ENCODE results near the gene GNMT. TPM values are rescaled to one million over a fixed set of nuclear protein-coding genes. Genes with fewer than 3 reads are reported as not detected.

Gene GNMT
- total RNA-seq, 1 experiment from 2014 or later, result 0.30 TPM

DNA sequence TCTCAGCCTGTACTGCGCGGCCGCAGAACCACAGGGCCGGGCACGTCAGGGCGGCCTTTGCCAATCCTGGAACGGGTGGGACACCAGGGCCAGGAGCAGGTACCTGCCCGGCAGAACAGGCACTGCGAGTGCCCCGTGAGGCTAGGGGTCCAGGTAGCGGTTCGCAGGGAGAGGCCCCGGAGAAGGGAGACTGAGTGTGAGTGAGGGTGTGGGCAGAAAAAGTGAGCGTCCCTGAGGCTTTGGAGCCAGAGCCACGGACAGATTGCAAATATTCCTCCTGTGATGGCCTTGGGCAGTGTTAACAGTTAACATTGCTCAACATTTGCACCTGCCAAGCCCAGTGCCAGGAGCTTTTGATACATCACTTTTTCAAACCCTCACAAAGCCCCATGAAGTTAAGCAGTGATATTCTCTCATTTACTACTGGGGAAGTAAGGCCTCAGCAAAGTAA, 491 bp downstream of the GNMT start:
- Mint-ChIP-seq H3K9me3 (ENCODE audit: unreplicated experiment) (no peaks in the 10 kb centered on the region), H3K4me3 (ENCODE audit: unreplicated experiment) (peak overlapping the region; percentile 66), H3K36me3 (ENCODE audit: insufficient read depth, unreplicated experiment) (peaks cover 27% of the 10 kb centered on the region), H3K4me1 (ENCODE audit: insufficient read depth, unreplicated experiment) (peaks cover 7% of the 10 kb centered on the region), H3K27ac (ENCODE audit: low read depth, unreplicated experiment) (peak overlapping the region; percentile 19), H3K27me3 (ENCODE audit: insufficient read depth, unreplicated experiment) (no peaks in the 10 kb centered on the region)
- ChIA-PET POLR2A (interaction anchor here (1.1 to 3.4 kb wide), 7 partner anchors 9 to 184 kb away, joined by 3 to 25 read pairs (median 5); partner anchors contain the start of genes CNPY3, PEX6 and PPP2R5D), CTCF (no interaction called here)
- intact Hi-C loops (cut with micrococcal nuclease), result loop anchor here (5.0 kb wide), 1 partner anchor 34 kb away; the partner anchor contains the start of gene CNPY3
- DNase-seq (ENCODE audit: unreplicated experiment), result peak; percentile 58
- TF ChIP-seq, protein P1, sequence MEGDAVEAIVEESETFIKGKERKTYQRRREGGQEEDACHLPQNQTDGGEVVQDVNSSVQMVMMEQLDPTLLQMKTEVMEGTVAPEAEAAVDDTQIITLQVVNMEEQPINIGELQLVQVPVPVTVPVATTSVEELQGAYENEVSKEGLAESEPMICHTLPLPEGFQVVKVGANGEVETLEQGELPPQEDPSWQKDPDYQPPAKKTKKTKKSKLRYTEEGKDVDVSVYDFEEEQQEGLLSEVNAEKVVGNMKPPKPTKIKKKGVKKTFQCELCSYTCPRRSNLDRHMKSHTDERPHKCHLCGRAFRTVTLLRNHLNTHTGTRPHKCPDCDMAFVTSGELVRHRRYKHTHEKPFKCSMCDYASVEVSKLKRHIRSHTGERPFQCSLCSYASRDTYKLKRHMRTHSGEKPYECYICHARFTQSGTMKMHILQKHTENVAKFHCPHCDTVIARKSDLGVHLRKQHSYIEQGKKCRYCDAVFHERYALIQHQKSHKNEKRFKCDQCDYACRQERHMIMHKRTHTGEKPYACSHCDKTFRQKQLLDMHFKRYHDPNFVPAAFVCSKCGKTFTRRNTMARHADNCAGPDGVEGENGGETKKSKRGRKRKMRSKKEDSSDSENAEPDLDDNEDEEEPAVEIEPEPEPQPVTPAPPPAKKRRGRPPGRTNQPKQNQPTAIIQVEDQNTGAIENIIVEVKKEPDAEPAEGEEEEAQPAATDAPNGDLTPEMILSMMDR (IDR thresholded peaks at IDR 0.05; ENCODE audit: unreplicated experiment), result no peak
- no TSS peak for BruUV-seq (replicated peaks)

DNA sequence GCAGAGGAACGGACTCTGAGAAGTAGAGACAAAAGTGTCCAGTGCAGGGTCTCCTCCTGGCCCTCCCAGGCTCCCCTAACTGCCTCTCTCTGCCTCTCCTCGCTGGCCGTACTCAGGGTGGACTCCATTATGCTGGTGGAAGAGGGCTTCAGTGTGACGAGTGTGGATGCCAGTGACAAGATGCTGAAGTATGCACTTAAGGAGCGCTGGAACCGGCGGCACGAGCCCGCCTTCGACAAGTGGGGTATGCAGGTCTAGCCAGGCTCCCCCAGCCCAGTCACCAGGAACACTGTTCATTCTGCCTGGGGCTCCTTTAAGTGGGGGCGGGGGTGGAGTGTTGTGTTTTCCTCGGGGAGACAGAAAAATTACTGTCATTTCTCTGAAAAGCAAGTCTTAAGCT, 1.5 kb downstream of the GNMT start:
- H3K4me1 Mint-ChIP-seq (ENCODE audit: insufficient read depth, unreplicated experiment), result peaks cover 7% of the 10 kb centered on the region
- DNase-seq (ENCODE audit: unreplicated experiment), result no peak
- no peak overlapping the region for H3K27ac Mint-ChIP-seq (ENCODE audit: low read depth, unreplicated experiment)
- intact Hi-C loops (cut with micrococcal nuclease), result loop anchor here (5.0 kb wide), 1 partner anchor 35 kb away; the partner anchor contains the start of gene CNPY3
- no peaks in the 10 kb centered on the region for H3K27me3 Mint-ChIP-seq (ENCODE audit: insufficient read depth, unreplicated experiment)
- CTCF ChIA-PET, result interaction anchor here (0.6 kb wide), 1 partner anchor 1260 kb away, joined by 3 read pairs; no protein-coding TSS in a partner anchor
- no peak overlapping the region for H3K4me3 Mint-ChIP-seq (ENCODE audit: unreplicated experiment)
- BruUV-seq (replicated peaks), result no TSS peak
- H3K36me3 Mint-ChIP-seq (ENCODE audit: insufficient read depth, unreplicated experiment), result peaks cover 29% of the 10 kb centered on the region
- TF ChIP-seq, protein P1 (IDR thresholded peaks at IDR 0.05; ENCODE audit: unreplicated experiment), result no peak
- no peaks in the 10 kb centered on the region for H3K9me3 Mint-ChIP-seq (ENCODE audit: unreplicated experiment)
- POLR2A ChIA-PET, result interaction anchor here (2.8 to 3.4 kb wide), 2 partner anchors 10 to 17 kb away, joined by 5 to 25 read pairs; partner anchors contain the start of gene PEX6

DNA sequence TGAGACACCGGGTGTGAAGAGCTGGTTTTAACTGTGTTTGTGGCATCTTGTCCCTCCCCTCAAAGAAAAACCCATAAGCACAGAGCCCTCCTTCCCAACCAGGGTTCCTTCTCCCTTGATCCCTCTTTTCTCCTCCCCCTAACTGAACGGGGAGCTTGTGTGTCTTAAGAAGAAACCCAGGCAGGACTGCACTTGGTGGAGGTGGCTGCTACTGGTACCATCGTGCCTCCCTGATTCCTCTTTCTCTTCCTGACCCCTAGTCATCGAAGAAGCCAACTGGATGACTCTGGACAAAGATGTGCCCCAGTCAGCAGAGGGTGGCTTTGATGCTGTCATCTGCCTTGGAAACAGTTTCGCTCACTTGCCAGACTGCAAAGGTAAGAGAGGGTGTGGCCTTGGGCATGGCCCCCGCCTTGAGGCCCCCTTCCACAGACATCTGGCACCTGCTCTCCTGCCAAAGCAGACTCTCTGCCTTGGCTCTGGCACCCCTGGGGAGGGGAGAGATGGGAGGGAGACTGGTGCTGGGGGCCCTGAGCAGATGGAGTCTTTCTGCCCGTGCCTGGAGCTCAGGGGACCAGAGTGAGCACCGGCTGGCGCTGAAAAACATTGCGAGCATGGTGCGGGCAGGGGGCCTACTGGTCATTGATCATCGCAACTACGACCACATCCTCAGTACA, 2.1 kb downstream of the GNMT start:
- TF ChIP-seq, protein P1 (IDR thresholded peaks at IDR 0.05; ENCODE audit: unreplicated experiment), result no peak
- peaks cover 7% of the 10 kb centered on the region for H3K4me1 Mint-ChIP-seq (ENCODE audit: insufficient read depth, unreplicated experiment)
- no peak overlapping the region for H3K4me3 Mint-ChIP-seq (ENCODE audit: unreplicated experiment)
- H3K9me3 Mint-ChIP-seq (ENCODE audit: unreplicated experiment), result no peaks in the 10 kb centered on the region
- CTCF ChIA-PET, result interaction anchor here (0.6 kb wide), 2 partner anchors 25 to 81 kb away, joined by 3 to 5 read pairs; no protein-coding TSS in a partner anchor
- H3K27ac Mint-ChIP-seq (ENCODE audit: low read depth, unreplicated experiment), result no peak overlapping the region
- DNase-seq (ENCODE audit: unreplicated experiment), result no peak
- H3K36me3 Mint-ChIP-seq (ENCODE audit: insufficient read depth, unreplicated experiment), result peaks cover 29% of the 10 kb centered on the region
- no peaks in the 10 kb centered on the region for H3K27me3 Mint-ChIP-seq (ENCODE audit: insufficient read depth, unreplicated experiment)
- BruUV-seq (replicated peaks), result no TSS peak
- intact Hi-C loops (cut with micrococcal nuclease), result loop anchor here (5.0 kb wide), 1 partner anchor 35 kb away; the partner anchor contains the start of gene CNPY3
- POLR2A ChIA-PET, result interaction anchor here (2.8 to 3.4 kb wide), 2 partner anchors 10 to 16 kb away, joined by 5 to 25 read pairs; partner anchors contain the start of gene PEX6

DNA sequence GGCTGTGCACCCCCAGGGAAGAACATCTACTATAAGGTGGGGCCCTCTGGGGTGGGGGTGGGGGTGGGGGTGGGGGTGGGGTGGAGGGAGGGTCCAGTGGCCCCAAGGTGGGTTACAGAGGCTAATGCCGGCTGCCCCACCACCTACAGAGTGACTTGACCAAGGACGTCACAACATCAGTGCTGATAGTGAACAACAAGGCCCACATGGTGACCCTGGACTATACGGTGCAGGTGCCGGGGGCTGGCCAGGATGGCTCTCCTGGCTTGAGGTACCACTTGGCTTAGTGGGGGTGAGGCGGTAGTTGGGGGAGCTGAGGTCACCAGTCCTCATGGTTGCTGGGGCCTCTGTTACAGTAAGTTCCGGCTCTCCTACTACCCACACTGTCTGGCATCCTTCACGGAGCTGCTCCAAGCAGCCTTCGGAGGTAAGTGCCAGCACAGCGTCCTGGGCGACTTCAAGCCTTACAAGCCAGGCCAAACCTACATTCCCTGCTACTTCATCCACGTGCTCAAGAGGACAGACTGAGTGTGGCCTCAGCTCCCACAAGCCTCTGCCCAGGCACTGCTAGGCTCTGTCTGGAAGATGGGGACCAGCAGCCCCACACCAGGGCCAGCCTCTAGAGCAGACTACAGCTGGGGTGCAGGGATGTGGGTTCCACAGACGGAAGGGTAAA, 2.8 kb downstream of the GNMT start:
- intact Hi-C loops (cut with micrococcal nuclease), result loop anchor here (5.0 kb wide), 1 partner anchor 36 kb away; the partner anchor contains the start of gene CNPY3
- BruUV-seq (replicated peaks), result no TSS peak
- no peaks in the 10 kb centered on the region for H3K9me3 Mint-ChIP-seq (ENCODE audit: unreplicated experiment)
- POLR2A ChIA-PET, result no interaction called here
- CTCF ChIA-PET, result interaction anchor here (0.6 to 1.7 kb wide), 3 partner anchors 11 to 24 kb away, joined by 3 to 11 read pairs (median 3); no protein-coding TSS in a partner anchor
- peaks cover 29% of the 10 kb centered on the region for H3K36me3 Mint-ChIP-seq (ENCODE audit: insufficient read depth, unreplicated experiment)
- DNase-seq (ENCODE audit: unreplicated experiment), result no peak
- peaks cover 7% of the 10 kb centered on the region for H3K4me1 Mint-ChIP-seq (ENCODE audit: insufficient read depth, unreplicated experiment)
- no peak overlapping the region for H3K27ac Mint-ChIP-seq (ENCODE audit: low read depth, unreplicated experiment)
- TF ChIP-seq, protein P1 (IDR thresholded peaks at IDR 0.05; ENCODE audit: unreplicated experiment), result no peak
- no peak overlapping the region for H3K4me3 Mint-ChIP-seq (ENCODE audit: unreplicated experiment)
- H3K27me3 Mint-ChIP-seq (ENCODE audit: insufficient read depth, unreplicated experiment), result no peaks in the 10 kb centered on the region
